Measurements from ENCODE around the gene LIPG.
"Not testable (repeated sequence)": the region's sequence is repeated elsewhere in the genome, so short reads cannot be mapped to it uniquely, and the experiment has no call there.

Gene LIPG

GRCh38 chr18:49579041-49579440 is 17.2 kb downstream of the LIPG start:
- not testable (repeated sequence) for DNase-seq

- DNase-seq, result not testable (repeated sequence)
Measured at GRCh38 chr18:49579583-49579982, 17.7 kb downstream of the LIPG start.

- DNase-seq, result no peak
Measured at GRCh38 chr18:49580279-49580678, 18.4 kb downstream of the LIPG start.

- no peak for DNase-seq
Measured at GRCh38 chr18:49581371-49581770, 19.5 kb downstream of the LIPG start.

GRCh38 chr18:49582579-49582978 is 20.7 kb downstream of the LIPG start:
- DNase-seq, result no peak

- DNase-seq, result no peak
Measured at GRCh38 chr18:49584394-49584793, 22.5 kb downstream of the LIPG start.

- DNase-seq, result not testable (repeated sequence)
Measured at GRCh38 chr18:49584951-49585350, 23.1 kb downstream of the LIPG start.

- DNase-seq, result no peak
Measured at GRCh38 chr18:49585781-49586663, 24.2 kb downstream of the LIPG start.

- no peak for DNase-seq
Measured at GRCh38 chr18:49588171-49588570, 26.3 kb downstream of the LIPG start.

GRCh38 chr18:49588971-49589370 is 27.1 kb downstream of the LIPG start:
- peak; percentile 92 for DNase-seq

GRCh38 chr18:49590608-49591007 is 28.8 kb downstream of the LIPG start:
- no peak for DNase-seq

GRCh38 chr18:49591271-49591670 is 29.4 kb downstream of the LIPG start:
- DNase-seq, result peak; percentile 68

GRCh38 chr18:49591775-49592174 is 29.9 kb downstream of the LIPG start:
- DNase-seq, result no peak

GRCh38 chr18:49596687-49597086 is 34.8 kb downstream of the LIPG start:
- no peak for DNase-seq

GRCh38 chr18:49597157-49597931 is 35.5 kb downstream of the LIPG start:
- no peak for DNase-seq

- DNase-seq, result no peak
Measured at GRCh38 chr18:49601211-49601610, 39.4 kb downstream of the LIPG start.

GRCh38 chr18:49608366-49609255 is 46.8 kb downstream of the LIPG start:
- no peak for DNase-seq

GRCh38 chr18:49609256-49610021 is 47.6 kb downstream of the LIPG start:
- no peak for DNase-seq

- peak; percentile 14 for DNase-seq
Measured at GRCh38 chr18:49610022-49610445, 48.2 kb downstream of the LIPG start.

GRCh38 chr18:49611316-49611715 is 49.5 kb downstream of the LIPG start:
- DNase-seq, result no peak

GRCh38 chr18:49612515-49613033 is 50.7 kb downstream of the LIPG start:
- peak; percentile 35 for DNase-seq

- DNase-seq, result peak; percentile 82
Measured at GRCh38 chr18:49613141-49613640, 51.3 kb downstream of the LIPG start.
